ENCODE results near the gene SERPINE1. TPM values are rescaled to one million over a fixed set of nuclear protein-coding genes. Genes with fewer than 3 reads are reported as not detected.
"Not testable (repeated sequence)": the region's sequence is repeated elsewhere in the genome, so short reads cannot be mapped to it uniquely, and the experiment has no call there.

The SERPINE1 gene
- total and polyA plus RNA-seq, 2 experiments from 2014 or later: 0.97 to 1.2 TPM

DNA sequence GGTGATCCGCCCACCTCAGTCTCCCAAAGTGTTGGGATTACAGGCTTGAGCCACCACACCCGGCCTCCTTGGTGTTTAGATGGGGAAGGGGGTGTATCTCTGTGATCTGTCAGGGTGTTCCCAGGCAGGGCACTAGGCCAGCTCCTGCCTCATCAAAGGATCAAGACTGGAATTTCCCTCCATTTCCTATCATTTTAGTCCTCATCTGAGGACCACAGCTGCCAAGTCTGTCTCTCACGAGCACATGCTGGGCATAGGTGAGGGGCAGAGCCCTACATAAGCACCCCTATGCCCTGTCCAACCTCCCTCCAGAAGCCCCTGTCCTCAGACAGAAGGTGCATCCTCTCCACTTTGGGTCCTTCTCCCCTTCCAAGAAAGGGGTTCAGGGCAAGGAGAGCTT is 22.1 kb upstream of the SERPINE1 start (continued):
- TF ChIP-seq, protein P1, sequence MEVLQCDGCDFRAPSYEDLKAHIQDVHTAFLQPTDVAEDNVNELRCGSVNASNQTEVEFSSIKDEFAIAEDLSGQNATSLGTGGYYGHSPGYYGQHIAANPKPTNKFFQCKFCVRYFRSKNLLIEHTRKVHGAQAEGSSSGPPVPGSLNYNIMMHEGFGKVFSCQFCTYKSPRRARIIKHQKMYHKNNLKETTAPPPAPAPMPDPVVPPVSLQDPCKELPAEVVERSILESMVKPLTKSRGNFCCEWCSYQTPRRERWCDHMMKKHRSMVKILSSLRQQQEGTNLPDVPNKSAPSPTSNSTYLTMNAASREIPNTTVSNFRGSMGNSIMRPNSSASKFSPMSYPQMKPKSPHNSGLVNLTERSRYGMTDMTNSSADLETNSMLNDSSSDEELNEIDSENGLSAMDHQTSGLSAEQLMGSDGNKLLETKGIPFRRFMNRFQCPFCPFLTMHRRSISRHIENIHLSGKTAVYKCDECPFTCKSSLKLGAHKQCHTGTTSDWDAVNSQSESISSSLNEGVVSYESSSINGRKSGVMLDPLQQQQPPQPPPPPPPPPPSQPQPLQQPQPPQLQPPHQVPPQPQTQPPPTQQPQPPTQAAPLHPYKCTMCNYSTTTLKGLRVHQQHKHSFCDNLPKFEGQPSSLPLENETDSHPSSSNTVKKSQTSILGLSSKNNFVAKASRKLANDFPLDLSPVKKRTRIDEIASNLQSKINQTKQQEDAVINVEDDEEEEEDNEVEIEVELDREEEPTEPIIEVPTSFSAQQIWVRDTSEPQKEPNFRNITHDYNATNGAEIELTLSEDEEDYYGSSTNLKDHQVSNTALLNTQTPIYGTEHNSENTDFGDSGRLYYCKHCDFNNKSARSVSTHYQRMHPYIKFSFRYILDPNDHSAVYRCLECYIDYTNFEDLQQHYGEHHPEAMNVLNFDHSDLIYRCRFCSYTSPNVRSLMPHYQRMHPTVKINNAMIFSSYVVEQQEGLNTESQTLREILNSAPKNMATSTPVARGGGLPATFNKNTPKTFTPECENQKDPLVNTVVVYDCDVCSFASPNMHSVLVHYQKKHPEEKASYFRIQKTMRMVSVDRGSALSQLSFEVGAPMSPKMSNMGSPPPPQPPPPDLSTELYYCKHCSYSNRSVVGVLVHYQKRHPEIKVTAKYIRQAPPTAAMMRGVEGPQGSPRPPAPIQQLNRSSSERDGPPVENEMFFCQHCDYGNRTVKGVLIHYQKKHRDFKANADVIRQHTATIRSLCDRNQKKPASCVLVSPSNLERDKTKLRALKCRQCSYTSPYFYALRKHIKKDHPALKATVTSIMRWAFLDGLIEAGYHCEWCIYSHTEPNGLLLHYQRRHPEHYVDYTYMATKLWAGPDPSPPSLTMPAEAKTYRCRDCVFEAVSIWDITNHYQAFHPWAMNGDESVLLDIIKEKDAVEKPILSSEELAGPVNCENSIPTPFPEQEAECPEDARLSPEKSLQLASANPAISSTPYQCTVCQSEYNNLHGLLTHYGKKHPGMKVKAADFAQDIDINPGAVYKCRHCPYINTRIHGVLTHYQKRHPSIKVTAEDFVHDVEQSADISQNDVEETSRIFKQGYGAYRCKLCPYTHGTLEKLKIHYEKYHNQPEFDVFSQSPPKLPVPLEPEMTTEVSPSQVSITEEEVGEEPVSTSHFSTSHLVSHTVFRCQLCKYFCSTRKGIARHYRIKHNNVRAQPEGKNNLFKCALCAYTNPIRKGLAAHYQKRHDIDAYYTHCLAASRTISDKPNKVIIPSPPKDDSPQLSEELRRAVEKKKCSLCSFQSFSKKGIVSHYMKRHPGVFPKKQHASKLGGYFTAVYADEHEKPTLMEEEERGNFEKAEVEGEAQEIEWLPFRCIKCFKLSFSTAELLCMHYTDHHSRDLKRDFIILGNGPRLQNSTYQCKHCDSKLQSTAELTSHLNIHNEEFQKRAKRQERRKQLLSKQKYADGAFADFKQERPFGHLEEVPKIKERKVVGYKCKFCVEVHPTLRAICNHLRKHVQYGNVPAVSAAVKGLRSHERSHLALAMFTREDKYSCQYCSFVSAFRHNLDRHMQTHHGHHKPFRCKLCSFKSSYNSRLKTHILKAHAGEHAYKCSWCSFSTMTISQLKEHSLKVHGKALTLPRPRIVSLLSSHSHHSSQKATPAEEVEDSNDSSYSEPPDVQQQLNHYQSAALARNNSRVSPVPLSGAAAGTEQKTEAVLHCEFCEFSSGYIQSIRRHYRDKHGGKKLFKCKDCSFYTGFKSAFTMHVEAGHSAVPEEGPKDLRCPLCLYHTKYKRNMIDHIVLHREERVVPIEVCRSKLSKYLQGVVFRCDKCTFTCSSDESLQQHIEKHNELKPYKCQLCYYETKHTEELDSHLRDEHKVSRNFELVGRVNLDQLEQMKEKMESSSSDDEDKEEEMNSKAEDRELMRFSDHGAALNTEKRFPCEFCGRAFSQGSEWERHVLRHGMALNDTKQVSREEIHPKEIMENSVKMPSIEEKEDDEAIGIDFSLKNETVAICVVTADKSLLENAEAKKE (CRISPR knock-in tag; IDR thresholded peaks at IDR 0.05): no peak

DNA sequence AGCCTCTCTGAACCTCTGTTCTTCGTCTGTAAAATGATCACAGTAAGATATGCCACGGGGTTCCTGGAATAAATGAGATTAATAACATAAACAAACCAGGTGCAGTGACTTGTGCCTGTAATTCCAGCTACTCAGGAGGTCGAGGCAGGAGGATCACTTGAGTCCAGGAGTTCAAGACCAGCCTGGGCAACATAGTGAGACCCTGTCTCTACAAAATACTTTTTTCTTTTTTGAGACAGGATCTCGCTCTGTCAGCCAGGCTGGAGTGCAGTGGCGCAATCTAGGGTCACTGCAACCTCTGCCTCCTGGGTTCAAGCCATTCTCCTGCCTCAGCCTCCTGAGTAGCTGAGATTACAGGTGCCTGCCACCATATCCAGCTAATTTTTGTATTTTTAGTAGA is 21.7 kb upstream of the SERPINE1 start:
- H2AFZ ChIP-seq; H4K20me1 ChIP-seq (replicated peaks; ENCODE audit: insufficient read depth); H3K36me3 Mint-ChIP-seq (ENCODE audit: low read depth); H3K4me3 Mint-ChIP-seq; H3K27ac Mint-ChIP-seq; H3K4me3 ChIP-seq; H3K9me2 ChIP-seq (ENCODE audit: insufficient read depth); H3K9me3 Mint-ChIP-seq; H3K79me2 ChIP-seq (replicated peaks; ENCODE audit: insufficient read depth); H3K27ac ChIP-seq (ENCODE audit: low read depth); ATAC-seq; H3K4me2 ChIP-seq; H3K36me3 ChIP-seq (ENCODE audit: insufficient read depth); H3K27me3 ChIP-seq (ENCODE audit: insufficient read depth); DNase-seq (ENCODE audit: low spot score): not testable (repeated sequence)
- Mint-ChIP-seq H3K4me1 (peaks cover 28% of the 10 kb centered on the region), H3K27me3 (ENCODE audit: insufficient read depth, low read depth, poor library complexity) (peaks cover 20% of the 10 kb centered on the region)
- peaks cover 20% of the 10 kb centered on the region for H3K4me1 ChIP-seq (ENCODE audit: insufficient read depth)
- 0 out of 2 replicates have a peak, but pooled peaks cover 12% of the 10 kb centered on the region for H3F3A ChIP-seq (replicated peaks; ENCODE audit: low read depth)

DNA sequence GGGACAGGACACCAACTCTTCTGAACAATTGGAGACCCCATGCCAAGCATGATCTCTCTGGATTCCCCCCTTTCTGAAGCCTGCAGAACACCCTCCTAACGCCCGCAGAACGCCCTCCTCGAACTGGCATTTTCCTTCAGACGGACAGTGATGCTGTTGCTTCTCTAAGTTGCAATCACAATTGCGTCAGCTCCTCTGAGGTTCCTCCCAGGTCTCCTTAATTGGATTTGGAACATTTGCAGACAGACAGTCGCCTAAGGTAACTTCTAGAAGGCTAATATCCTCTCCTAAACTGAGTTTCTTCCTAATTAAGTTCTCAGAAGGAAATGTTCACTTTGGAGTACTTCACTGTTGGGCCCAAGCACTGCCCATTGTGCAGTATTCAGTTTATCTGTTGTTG is 20.5 kb upstream of the SERPINE1 start:
- no peak overlapping the region for H3K4me3 Mint-ChIP-seq
- Histone ChIP-seq H3K36me3 (ENCODE audit: insufficient read depth) (no peaks in the 10 kb centered on the region), H2AFZ (no peak overlapping the region), H3F3A (replicated peaks; ENCODE audit: low read depth) (0 out of 2 replicates have a peak, but pooled peaks cover 5% of the 10 kb centered on the region), H3K27ac (ENCODE audit: low read depth) (no peak overlapping the region), H3K9me2 (ENCODE audit: insufficient read depth) (no peaks in the 10 kb centered on the region), H3K27me3 (ENCODE audit: insufficient read depth) (no peaks in the 10 kb centered on the region), H3K4me1 (ENCODE audit: insufficient read depth) (peaks cover 10% of the 10 kb centered on the region; the same call in 1 of the 2 replicates), H3K4me3 (no peak overlapping the region), H3K79me2 (replicated peaks; ENCODE audit: insufficient read depth) (no peaks in the 10 kb centered on the region), H3K4me2 (no peak overlapping the region), H4K20me1 (replicated peaks; ENCODE audit: insufficient read depth) (no peaks in the 10 kb centered on the region)
- no peak overlapping the region for H3K27ac Mint-ChIP-seq
- H3K9me3 Mint-ChIP-seq: no peaks in the 10 kb centered on the region
- H3K36me3 Mint-ChIP-seq (ENCODE audit: low read depth): no peaks in the 10 kb centered on the region
- DNase-seq (ENCODE audit: low spot score): no peak
- peaks cover 19% of the 10 kb centered on the region for H3K27me3 Mint-ChIP-seq (ENCODE audit: insufficient read depth, low read depth, poor library complexity)
- peaks cover 18% of the 10 kb centered on the region for H3K4me1 Mint-ChIP-seq
- ATAC-seq: no peak
- no peak for TF ChIP-seq NANOG (IDR thresholded peaks at IDR 0.05; ENCODE audit: borderline replicate concordance)
- TF ChIP-seq, protein P2, sequence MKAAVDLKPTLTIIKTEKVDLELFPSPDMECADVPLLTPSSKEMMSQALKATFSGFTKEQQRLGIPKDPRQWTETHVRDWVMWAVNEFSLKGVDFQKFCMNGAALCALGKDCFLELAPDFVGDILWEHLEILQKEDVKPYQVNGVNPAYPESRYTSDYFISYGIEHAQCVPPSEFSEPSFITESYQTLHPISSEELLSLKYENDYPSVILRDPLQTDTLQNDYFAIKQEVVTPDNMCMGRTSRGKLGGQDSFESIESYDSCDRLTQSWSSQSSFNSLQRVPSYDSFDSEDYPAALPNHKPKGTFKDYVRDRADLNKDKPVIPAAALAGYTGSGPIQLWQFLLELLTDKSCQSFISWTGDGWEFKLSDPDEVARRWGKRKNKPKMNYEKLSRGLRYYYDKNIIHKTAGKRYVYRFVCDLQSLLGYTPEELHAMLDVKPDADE (IDR thresholded peaks at IDR 0.05): no peak
- no peak for TF ChIP-seq POLR2AphosphoS5 (IDR thresholded peaks at IDR 0.05; ENCODE audit: low read depth)
- TF ChIP-seq CREB1 (CRISPR knock-in tag; IDR thresholded peaks at IDR 0.05; ENCODE audit: low read depth): no peak
- TF ChIP-seq ZNF114 (CRISPR knock-in tag; IDR thresholded peaks at IDR 0.05): no peak
- no peak for TF ChIP-seq ZNF331 (CRISPR knock-in tag; IDR thresholded peaks at IDR 0.05; ENCODE audit: low read depth)
- TF ChIP-seq EZH2phosphoT487 (IDR thresholded peaks at IDR 0.05; ENCODE audit: unreplicated experiment): no peak

Data from GM23338 (cell line).